Naive B cell (primary cell): Measurements from ENCODE around the gene BHMT2. TPM values are rescaled to one million over a fixed set of nuclear protein-coding genes. Genes with fewer than 3 reads are reported as not detected.

Source experiments
- ATAC-seq, 2 donors: fragments of 150-1000 bp; cut with Tn5 transposase; 2 replicates each; pipeline ENCODE4 v1.10.0; 2021; ENCODE audit warnings: low read depth in 2 of 2, mild to moderate bottlenecking in 2 of 2, moderate library complexity in 2 of 2
- DNase-seq: peaks from one replicate; pipeline ENCODE4 v3.0.0; 2022
- H3K27ac Mint-ChIP-seq, 6 donors: one replicate each; pipeline ENCODE4 v1.8.0; 2020 to 2022; ENCODE audit warnings: mild to moderate bottlenecking in 6 of 6, mixed read lengths in 6 of 6, moderate library complexity in 5 of 6, inconsistent platforms in 2 of 6
- H3K27me3 Mint-ChIP-seq, 3 donors: one replicate each; pipeline ENCODE4 v1.8.0; 2021 to 2022; ENCODE audit warnings: mixed read lengths in 3 of 3, mild to moderate bottlenecking in 1 of 3
- H3K36me3 Mint-ChIP-seq, 2 donors: one replicate each; pipeline ENCODE4 v1.8.0; 2020 to 2022; ENCODE audit warnings: mixed read lengths in 2 of 2, inconsistent platforms in 1 of 2, mild to moderate bottlenecking in 1 of 2
- H3K4me1 Mint-ChIP-seq, 3 donors: one replicate each; pipeline ENCODE4 v1.8.0; 2020 to 2022; ENCODE audit warnings: mixed read lengths in 3 of 3, inconsistent platforms in 1 of 3, mild to moderate bottlenecking in 1 of 3, moderate library complexity in 1 of 3
- H3K4me3 Mint-ChIP-seq, 8 donors: one replicate each; pipeline ENCODE4 v1.8.0; 2020 to 2022; ENCODE audit warnings: mild to moderate bottlenecking in 8 of 8, mixed read lengths in 8 of 8, moderate library complexity in 8 of 8, inconsistent platforms in 2 of 8
- H3K9me3 Mint-ChIP-seq, 7 donors: one replicate each; pipeline ENCODE4 v1.8.0; 2020 to 2022; ENCODE audit warnings: mixed read lengths in 7 of 7, mild to moderate bottlenecking in 5 of 7, inconsistent platforms in 2 of 7, moderate library complexity in 1 of 7
- polyA plus RNA-seq, 6 donors: library from polyadenylated mRNA; unstranded; fragments of 300-500 nt; fragmentation: Illumina TruSeq; gene quantifications; one replicate each; pipeline ENCODE4 v1.2.3, GENCODE V29; 2021; ENCODE audit warnings: low read depth in 6 of 6

BHMT2 gene
- polyA plus RNA-seq, 6 donors from 2014 or later = not detected

DNA sequence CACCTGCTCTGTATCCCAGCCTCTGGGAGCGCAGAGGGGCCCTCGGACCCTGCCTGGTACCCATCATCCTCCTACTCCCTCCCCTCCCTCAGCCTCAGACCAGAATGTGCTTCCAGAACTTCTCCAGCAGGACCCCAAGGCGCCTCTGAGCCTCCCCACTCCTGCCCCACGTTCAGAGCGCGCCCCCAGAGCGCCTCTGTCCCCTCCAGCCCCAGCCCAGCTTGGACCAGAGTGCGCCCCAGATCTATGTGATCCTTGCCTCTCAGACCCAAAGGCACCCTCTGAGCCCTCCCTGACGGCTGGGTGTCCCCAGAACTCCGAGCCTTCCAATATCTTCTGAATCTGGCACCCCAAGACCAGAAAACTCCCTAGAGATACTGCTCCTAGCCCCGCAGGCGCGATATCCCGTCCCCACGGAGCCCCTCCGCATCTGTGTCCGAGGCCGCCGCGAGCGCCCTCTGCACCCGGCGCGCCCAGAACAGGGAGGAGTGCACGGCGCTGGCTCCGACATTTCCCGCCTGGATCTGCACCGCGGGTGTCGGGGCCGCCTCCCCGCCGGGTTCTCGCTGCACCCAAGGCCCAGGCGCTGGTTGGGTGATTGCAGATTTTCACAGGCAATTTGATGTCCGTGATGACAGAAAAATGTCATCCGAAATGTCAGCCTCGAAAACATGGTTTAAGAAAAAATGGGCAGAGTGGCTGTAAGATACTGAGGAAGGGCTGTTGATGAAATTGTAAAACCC, 42.6 kb downstream of the BHMT2 start:
- no peaks in the 10 kb centered on the region for H3K36me3 Mint-ChIP-seq
- no peak overlapping the region for H3K4me3 Mint-ChIP-seq
- DNase-seq (no peak), ATAC-seq (no peak)
- H3K9me3 Mint-ChIP-seq = no peaks in the 10 kb centered on the region
- no peak overlapping the region for H3K27ac Mint-ChIP-seq
- peaks cover 51 to 63% (median 52%) of the 10 kb centered on the region in 3 donors for H3K27me3 Mint-ChIP-seq
- peaks cover 0 to 4% (median 2%) of the 10 kb centered on the region in 3 donors for H3K4me1 Mint-ChIP-seq

DNA sequence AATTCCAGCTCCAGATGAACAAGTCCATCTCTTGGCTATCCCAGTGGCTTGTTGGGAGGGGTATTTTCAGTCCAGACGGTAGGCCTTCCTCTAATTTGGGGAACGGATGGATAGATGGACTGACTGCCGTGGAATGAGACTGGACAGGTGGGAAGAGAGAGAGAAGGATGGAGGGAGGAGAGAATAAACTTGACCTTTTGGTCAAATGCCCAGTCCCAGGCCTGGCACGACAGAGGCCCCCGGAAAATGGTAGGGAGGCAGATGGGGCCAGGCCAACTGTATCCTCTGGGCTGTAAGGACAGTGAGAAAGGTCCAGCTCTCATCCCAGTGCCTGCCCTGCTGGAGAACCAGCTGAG, 43.1 kb downstream of the BHMT2 start:
- no peak overlapping the region for H3K27ac Mint-ChIP-seq
- H3K36me3 Mint-ChIP-seq = no peaks in the 10 kb centered on the region
- no peaks in the 10 kb centered on the region for H3K9me3 Mint-ChIP-seq
- H3K27me3 Mint-ChIP-seq = peaks cover 47 to 57% (median 48%) of the 10 kb centered on the region in 3 donors
- peaks cover 0 to 4% (median 2%) of the 10 kb centered on the region in 3 donors for H3K4me1 Mint-ChIP-seq
- DNase-seq = no peak
- H3K4me3 Mint-ChIP-seq = no peak overlapping the region
- no peak for ATAC-seq

DNA sequence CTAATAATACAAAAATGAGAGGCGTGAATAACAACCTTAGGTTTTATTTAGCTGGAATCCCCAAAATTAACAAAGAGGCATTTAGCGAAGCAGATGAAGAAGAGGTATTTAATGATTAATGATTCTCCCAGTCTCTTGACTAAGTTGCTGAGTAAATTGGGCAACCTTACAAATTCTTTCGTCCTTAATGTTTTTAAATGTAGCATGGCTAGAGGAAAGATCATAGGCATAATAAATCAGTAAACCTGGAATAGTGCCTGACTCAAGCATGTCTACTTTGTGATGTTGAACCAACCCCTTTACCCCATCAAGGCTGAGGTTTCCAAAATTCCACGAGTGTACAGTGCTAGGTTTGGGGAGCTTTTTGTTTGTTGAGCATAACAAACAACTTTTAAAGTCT, 49.9 kb downstream of the BHMT2 start:
- no peaks in the 10 kb centered on the region for H3K9me3 Mint-ChIP-seq
- H3K4me1 Mint-ChIP-seq = no peaks in the 10 kb centered on the region
- peaks cover 7 to 35% (median 17%) of the 10 kb centered on the region in 3 donors for H3K27me3 Mint-ChIP-seq
- DNase-seq (no peak), ATAC-seq (no peak)
- H3K4me3 Mint-ChIP-seq = no peak overlapping the region
- H3K27ac Mint-ChIP-seq = no peak overlapping the region
- H3K36me3 Mint-ChIP-seq = no peaks in the 10 kb centered on the region

DNA sequence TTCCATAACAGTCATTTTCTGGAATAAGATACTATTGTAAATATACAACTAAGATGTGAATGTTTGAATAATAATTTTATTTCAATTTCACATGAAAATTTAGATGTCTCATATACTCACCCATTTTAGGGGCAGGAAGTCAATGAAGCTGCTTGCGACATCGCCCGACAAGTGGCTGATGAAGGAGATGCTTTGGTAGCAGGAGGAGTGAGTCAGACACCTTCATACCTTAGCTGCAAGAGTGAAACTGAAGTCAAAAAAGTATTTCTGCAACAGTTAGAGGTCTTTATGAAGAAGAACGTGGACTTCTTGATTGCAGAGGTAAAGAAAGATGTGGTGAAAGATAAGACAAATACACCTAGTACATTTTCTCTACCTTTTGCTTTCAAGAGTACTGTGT, 50.7 kb downstream of the BHMT2 start:
- Mint-ChIP-seq H3K9me3 (no peaks in the 10 kb centered on the region), H3K27me3 (peaks cover 3 to 29% (median 14%) of the 10 kb centered on the region in 3 donors), H3K4me1 (no peaks in the 10 kb centered on the region), H3K36me3 (no peaks in the 10 kb centered on the region), H3K27ac (no peak overlapping the region), H3K4me3 (no peak overlapping the region)
- ATAC-seq (no peak), DNase-seq (no peak)

DNA sequence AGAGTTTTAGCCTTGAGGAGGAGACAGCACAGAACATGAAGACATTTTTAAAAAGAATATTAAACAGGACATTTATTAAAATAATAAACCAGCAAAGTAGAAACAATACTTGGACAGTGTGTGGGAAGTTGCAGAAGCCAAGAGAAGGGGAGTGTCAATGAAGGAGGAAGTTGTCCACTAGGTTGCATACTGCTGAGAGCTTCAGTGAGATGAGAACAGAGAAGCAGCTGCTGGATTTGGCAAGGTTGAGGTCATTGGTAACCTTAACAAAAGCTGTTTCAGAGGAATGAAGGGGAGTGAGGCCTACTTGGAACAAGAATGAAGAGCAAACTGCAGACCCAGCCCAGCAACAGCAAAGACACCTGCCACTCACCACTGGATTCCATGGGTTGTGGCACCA, 53.4 kb downstream of the BHMT2 start:
- H3K4me1 Mint-ChIP-seq = no peaks in the 10 kb centered on the region
- DNase-seq = no peak
- peaks cover 0 to 24% (median 6%) of the 10 kb centered on the region in 3 donors for H3K27me3 Mint-ChIP-seq
- H3K4me3 Mint-ChIP-seq = no peak overlapping the region
- no peaks in the 10 kb centered on the region for H3K36me3 Mint-ChIP-seq
- no peak for ATAC-seq
- no peaks in the 10 kb centered on the region for H3K9me3 Mint-ChIP-seq
- no peak overlapping the region for H3K27ac Mint-ChIP-seq

DNA sequence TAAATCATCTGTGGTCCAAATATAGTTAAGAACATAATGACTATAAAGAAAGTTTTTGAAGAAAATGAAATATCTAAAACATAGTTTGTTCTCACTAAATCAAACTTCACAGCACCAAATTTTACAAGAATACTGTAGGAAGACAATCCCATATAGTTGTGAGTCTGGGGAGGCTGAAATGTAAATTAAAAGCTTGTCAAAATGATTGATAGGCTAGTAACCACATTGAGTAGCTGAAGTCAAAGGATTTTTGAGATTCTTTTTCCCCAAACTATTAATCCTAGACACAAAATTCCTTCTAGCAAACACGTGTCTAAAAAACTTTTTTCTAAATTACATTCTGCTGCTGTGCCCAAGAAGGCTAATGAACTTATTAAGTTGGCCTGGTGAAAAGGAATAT, 55.0 kb downstream of the BHMT2 start:
- ATAC-seq (no peak), DNase-seq (no peak)
- H3K36me3 Mint-ChIP-seq = no peaks in the 10 kb centered on the region
- H3K27me3 Mint-ChIP-seq = peaks cover 0 to 24% (median 0%) of the 10 kb centered on the region in 3 donors
- H3K9me3 Mint-ChIP-seq = no peaks in the 10 kb centered on the region
- H3K4me3 Mint-ChIP-seq = no peak overlapping the region
- no peaks in the 10 kb centered on the region for H3K4me1 Mint-ChIP-seq
- no peak overlapping the region for H3K27ac Mint-ChIP-seq

DNA sequence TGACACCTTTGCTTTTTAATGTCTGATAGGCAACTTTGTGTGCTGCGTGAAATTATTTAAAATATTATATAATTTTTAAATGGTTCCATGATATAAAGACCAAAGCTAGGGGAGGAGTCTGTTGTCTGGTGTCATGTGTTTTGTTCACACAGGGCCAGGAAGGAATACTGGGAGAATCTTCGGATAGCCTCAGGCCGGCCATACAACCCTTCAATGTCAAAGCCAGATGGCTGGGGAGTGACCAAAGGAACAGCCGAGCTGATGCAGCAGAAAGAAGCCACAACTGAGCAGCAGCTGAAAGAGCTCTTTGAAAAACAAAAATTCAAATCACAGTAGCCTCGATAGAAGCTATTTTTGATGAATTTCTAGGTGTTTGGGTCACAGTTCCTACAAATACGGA, 61.2 kb downstream of the BHMT2 start:
- peaks cover 4 to 14% (median 9%) of the 10 kb centered on the region in 3 donors for H3K4me1 Mint-ChIP-seq
- peak overlapping the region in 1 of 6 donors; percentile 92 for H3K27ac Mint-ChIP-seq
- H3K36me3 Mint-ChIP-seq = no peaks in the 10 kb centered on the region
- ATAC-seq (no peak), DNase-seq (no peak)
- no peak overlapping the region for H3K4me3 Mint-ChIP-seq
- peaks cover 6 to 26% (median 13%) of the 10 kb centered on the region in 3 donors for H3K27me3 Mint-ChIP-seq
- H3K9me3 Mint-ChIP-seq = no peaks in the 10 kb centered on the region

DNA sequence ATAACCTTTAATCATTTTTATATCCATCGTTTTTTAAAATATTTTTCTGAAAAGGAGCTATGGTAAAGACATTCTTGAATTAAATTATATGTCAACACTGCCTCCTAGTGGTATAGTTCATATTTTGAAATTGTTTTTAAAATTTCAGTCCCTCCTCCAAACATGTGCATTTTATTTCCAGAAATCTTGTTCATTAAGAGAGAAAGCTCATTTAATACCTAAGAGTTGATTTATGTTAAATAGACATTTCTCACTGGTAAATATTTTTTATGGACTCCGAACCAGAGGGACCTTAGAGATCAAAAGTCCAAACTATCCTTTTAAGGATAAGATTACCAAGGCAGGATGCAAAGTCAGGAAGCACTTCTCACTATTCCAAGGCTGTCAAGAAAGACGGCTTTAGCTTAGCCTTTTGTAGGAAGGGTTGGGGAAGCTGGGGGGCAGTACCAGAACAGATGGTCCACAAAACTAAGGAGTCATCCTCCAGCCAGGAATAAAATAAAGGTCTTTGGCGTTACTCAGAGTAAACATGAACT, 63.6 kb downstream of the BHMT2 start:
- Mint-ChIP-seq H3K27ac (no peak overlapping the region), H3K4me3 (peak overlapping the region in 5 of 8 donors; percentile 24 to 76 (median 37))

DNA sequence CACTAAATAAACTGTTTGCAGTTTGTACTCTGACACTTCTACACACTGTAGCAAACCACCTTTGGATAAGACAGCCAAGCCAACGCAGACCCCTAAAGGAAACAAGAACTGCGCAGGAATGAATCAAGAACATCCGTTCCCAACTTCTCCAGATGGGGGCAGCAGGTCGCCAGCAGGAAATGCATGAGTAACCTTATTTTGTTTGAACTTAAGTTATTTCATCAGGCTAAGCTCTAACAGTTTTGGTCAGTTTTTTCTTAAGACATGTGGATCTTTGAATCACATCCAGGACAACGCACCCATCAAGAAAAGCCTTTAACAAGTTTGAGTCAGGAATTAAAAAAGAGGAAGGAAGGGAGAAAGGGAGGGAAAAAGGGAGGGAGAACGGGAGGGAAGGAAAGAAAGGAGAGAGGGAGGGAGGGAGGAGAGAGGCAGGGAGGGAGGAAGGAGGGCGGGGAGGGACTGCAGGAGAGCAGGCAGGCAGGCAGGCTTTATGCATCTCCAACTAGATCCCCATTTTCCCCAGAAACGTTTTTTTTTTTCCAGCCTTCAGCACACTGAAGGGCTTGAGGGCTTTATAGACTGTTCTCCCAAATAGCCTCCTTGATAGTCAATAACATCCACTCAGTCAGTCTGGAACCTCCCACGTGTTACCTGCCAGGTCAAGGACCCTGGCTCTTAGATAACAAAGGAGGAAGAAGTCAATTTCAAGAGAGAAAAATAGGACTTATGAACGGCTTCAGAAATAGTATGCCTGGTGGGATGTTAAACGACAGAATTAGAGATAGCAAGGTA, 64.3 kb downstream of the BHMT2 start:
- peak overlapping the region in 1 of 8 donors; percentile 40 for H3K4me3 Mint-ChIP-seq
- no peaks in the 10 kb centered on the region for H3K36me3 Mint-ChIP-seq
- peaks cover 4 to 14% (median 9%) of the 10 kb centered on the region in 3 donors for H3K4me1 Mint-ChIP-seq
- DNase-seq (peak; percentile 36), ATAC-seq (peak; percentile 68 to 69)
- peak overlapping the region in 2 of 6 donors; percentile 51 to 57 for H3K27ac Mint-ChIP-seq
- H3K27me3 Mint-ChIP-seq = peaks cover 6 to 24% (median 13%) of the 10 kb centered on the region in 3 donors
- H3K9me3 Mint-ChIP-seq = no peaks in the 10 kb centered on the region

More for the DNA sequence above, 63.6 kb downstream of the BHMT2 start:
- H3K4me1 Mint-ChIP-seq = peaks cover 4 to 14% (median 9%) of the 10 kb centered on the region in 3 donors
- peak; percentile 13 for DNase-seq
- no peaks in the 10 kb centered on the region for H3K9me3 Mint-ChIP-seq
- H3K27me3 Mint-ChIP-seq = peaks cover 6 to 26% (median 13%) of the 10 kb centered on the region in 3 donors
- peak; percentile 38 to 55 for ATAC-seq
- H3K36me3 Mint-ChIP-seq = no peaks in the 10 kb centered on the region

DNA sequence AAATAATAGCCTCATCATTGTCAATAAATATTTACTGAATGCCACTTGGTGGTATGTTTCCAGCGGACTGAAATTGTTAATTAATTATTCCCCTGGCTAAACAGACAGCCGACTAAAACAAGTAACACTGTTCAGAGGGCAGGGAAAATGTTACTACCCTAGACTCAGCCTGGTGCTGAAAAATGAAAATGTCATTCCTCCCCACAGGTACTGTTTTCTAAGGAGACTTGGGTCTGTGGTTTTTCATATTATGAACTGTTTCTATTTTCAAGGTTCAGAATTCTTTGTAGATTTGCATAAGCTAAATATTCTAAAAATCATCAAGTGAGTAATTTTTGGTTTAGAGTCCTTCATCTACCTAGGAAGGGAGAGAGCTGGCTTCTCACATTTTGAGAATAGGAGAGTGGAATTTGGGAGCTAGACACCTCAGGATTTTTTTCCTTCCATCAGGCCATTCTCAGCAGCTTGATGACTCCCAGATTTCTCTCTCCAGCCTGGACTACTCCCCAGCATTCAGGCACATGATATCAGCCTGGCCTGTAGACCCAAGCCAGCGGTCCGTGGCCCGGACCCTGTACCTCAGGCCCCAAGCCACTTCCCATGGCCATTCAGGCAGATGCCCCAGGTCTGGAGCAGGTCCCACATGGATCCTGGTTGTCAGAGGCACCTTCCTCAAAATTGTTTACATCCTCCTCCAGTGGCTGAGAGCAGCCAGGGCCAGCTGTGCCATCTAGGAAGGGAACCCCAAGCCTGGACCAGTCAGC, 66.4 kb downstream of the BHMT2 start:
- DNase-seq (no peak), ATAC-seq (no peak)
- Mint-ChIP-seq H3K27ac (peak overlapping the region in 1 of 6 donors; percentile 42), H3K4me3 (no peak overlapping the region), H3K36me3 (no peaks in the 10 kb centered on the region), H3K4me1 (peaks cover 4 to 14% (median 9%) of the 10 kb centered on the region in 3 donors), H3K9me3 (peaks cover 0 to 8% (median 7%) of the 10 kb centered on the region in 7 donors), H3K27me3 (peaks cover 6 to 29% (median 17%) of the 10 kb centered on the region in 3 donors)

DNA sequence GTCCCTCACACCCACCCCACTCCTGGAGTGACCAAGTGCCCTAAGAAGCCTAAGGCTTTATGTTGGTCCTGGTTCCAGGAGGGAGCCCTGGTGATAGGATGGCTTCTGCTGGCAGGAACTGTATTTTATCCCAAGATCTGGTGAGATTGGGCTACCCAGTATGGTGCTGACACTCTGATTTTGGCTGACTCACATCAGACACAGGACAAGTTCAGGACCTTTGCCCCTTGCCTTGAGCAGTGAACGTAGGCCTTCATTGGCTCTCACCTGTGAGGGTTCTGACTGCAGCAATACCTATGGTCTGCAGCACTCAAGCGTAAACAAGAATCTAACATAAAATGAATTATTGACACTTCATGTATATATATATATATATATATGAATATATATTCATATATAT, 67.1 kb downstream of the BHMT2 start:
- Mint-ChIP-seq H3K27ac (no peak overlapping the region), H3K9me3 (peaks cover 0 to 14% (median 8%) of the 10 kb centered on the region in 7 donors), H3K4me3 (no peak overlapping the region), H3K4me1 (peaks cover 4 to 14% (median 9%) of the 10 kb centered on the region in 3 donors), H3K36me3 (no peaks in the 10 kb centered on the region), H3K27me3 (peaks cover 6 to 29% (median 20%) of the 10 kb centered on the region in 3 donors)
- DNase-seq (no peak), ATAC-seq (no peak)
